Measurements from ENCODE around the gene DSPP. TPM values are rescaled to one million over a fixed set of nuclear protein-coding genes. Genes with fewer than 3 reads are reported as not detected.

The DSPP gene
- total RNA-seq, 1 donor from 2014 or later, result not detected

- DNase-seq, result no peak
- H3K4me3 ChIP-seq, result no peak overlapping the region
- intact Hi-C loops (cut with micrococcal nuclease), result no loop called here
- peaks cover 17% of the 10 kb centered on the region for H3K4me1 ChIP-seq
- no peaks in the 10 kb centered on the region for H3K36me3 ChIP-seq
- H3K27ac ChIP-seq (replicated peaks), result peak overlapping the region; percentile 85
- no peaks in the 10 kb centered on the region for H3K9me3 ChIP-seq (replicated peaks)
- no peak for TF ChIP-seq CTCF (IDR thresholded peaks at IDR 0.05; ENCODE audit: borderline replicate concordance)
- H3K27me3 ChIP-seq (ENCODE audit: low read depth), result no peaks in the 10 kb centered on the region
Measured at GRCh38 chr4:87622303-87622702, 14.0 kb downstream of the DSPP start.

- intact Hi-C loops (cut with micrococcal nuclease), result no loop called here
- H3K27ac ChIP-seq (replicated peaks), result no peak overlapping the region
- TF ChIP-seq CTCF (IDR thresholded peaks at IDR 0.05; ENCODE audit: borderline replicate concordance), result no peak
- DNase-seq, result no peak
- H3K4me1 ChIP-seq, result peaks cover 17% of the 10 kb centered on the region
- H3K9me3 ChIP-seq (replicated peaks), result no peaks in the 10 kb centered on the region
- H3K36me3 ChIP-seq, result no peaks in the 10 kb centered on the region
- H3K4me3 ChIP-seq, result no peak overlapping the region
- H3K27me3 ChIP-seq (ENCODE audit: low read depth), result no peaks in the 10 kb centered on the region
Measured at GRCh38 chr4:87624698-87625097, 16.4 kb downstream of the DSPP start.

- Histone ChIP-seq H3K36me3 (no peaks in the 10 kb centered on the region), H3K27me3 (ENCODE audit: low read depth) (no peaks in the 10 kb centered on the region), H3K9me3 (replicated peaks) (no peaks in the 10 kb centered on the region), H3K4me3 (no peak overlapping the region), H3K27ac (replicated peaks) (no peak overlapping the region), H3K4me1 (peaks cover 13% of the 10 kb centered on the region)
- DNase-seq, result no peak
- intact Hi-C loops (cut with micrococcal nuclease), result no loop called here
- no peak for TF ChIP-seq CTCF (IDR thresholded peaks at IDR 0.05; ENCODE audit: borderline replicate concordance)
Measured at GRCh38 chr4:87631668-87632067, 23.3 kb downstream of the DSPP start.

GRCh38 chr4:87632469-87632868, 24.1 kb downstream of the DSPP start:
- no peak for DNase-seq
- H3K27me3 ChIP-seq (ENCODE audit: low read depth), result no peaks in the 10 kb centered on the region
- intact Hi-C loops (cut with micrococcal nuclease), result no loop called here
- H3K36me3 ChIP-seq, result no peaks in the 10 kb centered on the region
- H3K4me3 ChIP-seq, result no peak overlapping the region
- no peaks in the 10 kb centered on the region for H3K9me3 ChIP-seq (replicated peaks)
- no peak for TF ChIP-seq CTCF (IDR thresholded peaks at IDR 0.05; ENCODE audit: borderline replicate concordance)
- H3K4me1 ChIP-seq, result peaks cover 13% of the 10 kb centered on the region
- no peak overlapping the region for H3K27ac ChIP-seq (replicated peaks)

GRCh38 chr4:87633243-87633642, 24.9 kb downstream of the DSPP start:
- no peaks in the 10 kb centered on the region for H3K36me3 ChIP-seq
- DNase-seq, result no peak
- no peak overlapping the region for H3K4me3 ChIP-seq
- H3K4me1 ChIP-seq, result peaks cover 13% of the 10 kb centered on the region
- no peak overlapping the region for H3K27ac ChIP-seq (replicated peaks)
- intact Hi-C loops (cut with micrococcal nuclease), result no loop called here
- TF ChIP-seq CTCF (IDR thresholded peaks at IDR 0.05; ENCODE audit: borderline replicate concordance), result no peak
- H3K9me3 ChIP-seq (replicated peaks), result peaks cover 4% of the 10 kb centered on the region
- no peaks in the 10 kb centered on the region for H3K27me3 ChIP-seq (ENCODE audit: low read depth)

- no peak for DNase-seq
- TF ChIP-seq CTCF (IDR thresholded peaks at IDR 0.05; ENCODE audit: borderline replicate concordance), result no peak
- no peak overlapping the region for H3K4me3 ChIP-seq
- peaks cover 17% of the 10 kb centered on the region for H3K9me3 ChIP-seq (replicated peaks)
- H3K27me3 ChIP-seq (ENCODE audit: low read depth), result no peaks in the 10 kb centered on the region
- no peaks in the 10 kb centered on the region for H3K4me1 ChIP-seq
- H3K36me3 ChIP-seq, result no peaks in the 10 kb centered on the region
- intact Hi-C loops (cut with micrococcal nuclease), result no loop called here
- H3K27ac ChIP-seq (replicated peaks), result no peak overlapping the region
Measured at GRCh38 chr4:87644286-87644685, 36.0 kb downstream of the DSPP start.

All from left ventricle myocardium inferior (tissue), 1 donor.